HEK293T (cell line): ENCODE data around the gene SLCO3A1.

Experiments used
- ARNT ChIP-seq: fragments of 450-650 bp; IDR thresholded peaks from 2 replicates; pipeline ENCODE4 v1.6.1; 2017; ENCODE audit warnings: mild to moderate bottlenecking
- BHLHE40 ChIP-seq: fragments of 450-650 bp; IDR thresholded peaks from 2 replicates; pipeline ENCODE4 v1.6.1; 2016; ENCODE audit warnings: mild to moderate bottlenecking, moderate library complexity, borderline replicate concordance
- ZNF384 ChIP-seq: fragments of 450-650 bp; IDR thresholded peaks from 2 replicates; pipeline ENCODE4 v1.6.1; 2016

GRCh38 chr15:91946581-91947292 lies 93.2 kb downstream of the SLCO3A1 start:
- TF ChIP-seq BHLHE40 = no peak
- TF ChIP-seq ARNT = no peak
- no peak for TF ChIP-seq ZNF384
